Amniotic epithelial cell (primary cell): Measurements from ENCODE around the gene RFXAP.

Experiments used
- DNase-seq: peaks from one replicate; pipeline ENCODE4 v3.0.0-alpha.2; 2010; ENCODE audit warnings: low read depth

RFXAP gene

DNA sequence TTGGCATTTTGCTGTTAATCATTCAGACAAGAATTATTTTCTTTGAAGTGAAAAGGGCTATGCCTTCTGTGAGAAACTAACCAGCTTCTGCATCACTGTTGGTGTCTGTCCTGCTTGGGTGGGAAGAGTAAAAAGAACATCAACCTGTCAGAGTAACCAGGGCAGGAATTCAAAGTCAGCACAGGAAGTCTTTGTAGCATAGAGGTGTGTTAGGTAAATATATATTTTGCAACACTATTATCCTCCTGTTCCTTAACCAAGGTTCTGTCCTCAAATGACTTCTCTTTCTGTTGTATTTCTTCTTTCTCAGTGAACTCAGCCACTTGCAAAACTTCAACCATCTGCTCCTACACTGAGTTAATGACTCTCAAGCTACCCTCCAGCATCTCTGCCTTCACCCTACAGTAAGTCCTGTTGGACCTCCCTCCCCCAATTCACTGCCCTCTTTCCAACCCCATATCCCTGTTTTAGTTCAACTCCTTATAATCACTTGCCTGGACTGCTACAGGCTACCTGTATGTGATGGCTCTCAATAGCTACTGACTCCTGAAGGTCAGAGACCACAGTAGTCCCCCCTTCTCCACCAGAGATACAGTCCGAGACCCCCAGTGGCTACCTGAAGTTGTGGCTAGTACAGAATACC is 51.1 kb downstream of the RFXAP start:
- DNase-seq: no peak

- peak; percentile 31 for DNase-seq
Observed at GRCh38 chr13:36872621-36873020, 53.6 kb downstream of the RFXAP start.

- no peak for DNase-seq
Observed at GRCh38 chr13:36875431-36875830, 56.4 kb downstream of the RFXAP start.

DNA sequence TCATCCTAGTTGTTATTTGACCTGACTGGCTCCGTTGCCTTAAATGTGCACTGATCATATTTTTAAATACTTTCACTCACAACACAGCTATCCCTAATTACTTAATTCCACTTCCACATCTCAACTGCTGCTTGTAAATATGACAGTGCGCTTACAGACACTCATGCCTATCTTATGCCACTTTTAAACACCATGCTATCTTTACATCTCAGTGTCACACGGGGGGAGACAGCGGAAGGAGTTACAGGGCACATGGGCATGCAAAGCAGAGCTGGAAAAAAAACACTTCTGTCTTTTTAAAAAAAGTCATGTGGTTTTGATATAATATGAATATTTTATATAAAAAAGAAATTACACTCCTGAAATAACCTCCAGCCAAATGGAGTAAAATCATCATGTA is 56.9 kb downstream of the RFXAP start:
- DNase-seq: no peak
